Measurements from ENCODE around the gene KIRREL3.

DNA sequence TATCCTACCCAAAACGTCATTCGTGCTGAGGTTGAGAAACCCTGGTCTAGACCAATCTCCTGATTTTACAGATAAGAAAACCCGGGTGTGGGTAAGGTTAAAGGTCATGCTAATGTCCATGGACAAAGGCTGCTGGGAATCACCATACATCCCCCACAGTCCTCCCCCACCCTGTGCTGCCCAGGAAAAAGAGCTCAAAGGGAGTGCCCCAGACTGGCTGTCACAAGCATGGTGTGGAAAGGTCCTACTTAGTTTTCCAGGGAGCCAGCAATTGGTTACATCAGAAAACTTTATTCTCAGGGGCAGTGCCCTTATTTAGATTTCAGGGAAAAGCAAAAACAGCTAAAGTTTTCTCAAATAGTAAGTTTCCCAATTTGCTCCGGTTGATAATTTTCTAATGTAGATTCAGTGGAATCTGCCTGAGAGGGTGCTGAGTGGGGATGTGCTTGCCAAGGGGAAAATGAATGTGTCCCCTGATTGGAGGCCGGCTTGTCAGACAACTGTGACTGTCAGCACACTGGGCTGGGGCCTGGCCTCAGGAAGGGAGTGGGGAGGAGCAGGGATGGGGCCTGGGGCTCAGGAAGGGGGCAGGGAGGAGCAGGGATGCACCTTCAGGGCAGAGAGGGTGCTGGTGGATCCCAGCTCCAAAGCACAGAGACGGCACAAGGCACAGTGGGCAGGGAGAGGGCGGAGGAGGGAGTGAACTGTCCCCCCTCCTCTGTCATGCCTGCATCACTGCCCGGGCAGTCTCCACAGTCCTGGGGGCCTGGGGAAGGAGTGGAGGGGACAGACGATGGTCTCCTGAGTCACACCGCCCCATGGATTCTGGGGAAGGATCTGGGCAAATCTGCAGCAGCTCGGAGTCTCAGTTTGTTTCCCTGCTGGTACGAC is 263.6 kb downstream of the KIRREL3 start:
- TF ChIP-seq CC2D1A (IDR thresholded peaks at IDR 0.05) (no peak), JUN (IDR thresholded peaks at IDR 0.05; ENCODE audit: borderline replicate concordance, low read depth, low read length) (no peak), JUN (CRISPR knock-in tag; IDR thresholded peaks at IDR 0.05; ENCODE audit: borderline replicate concordance) (no peak), KAT7 (CRISPR knock-in tag; IDR thresholded peaks at IDR 0.05; ENCODE audit: borderline replicate concordance) (no peak), GABPA (tag; conservative IDR thresholded peaks at IDR 0.05; ENCODE audit: low read depth) (no peak), PYGO2 (tag; IDR thresholded peaks at IDR 0.05) (no peak), TCF7L2 (IDR thresholded peaks at IDR 0.05; ENCODE audit: low read depth, low read length) (no peak), NR2C1 (IDR thresholded peaks at IDR 0.05) (no peak), NR2C1 (tag; IDR thresholded peaks at IDR 0.05) (no peak)
- TF ChIP-seq, protein P1, sequence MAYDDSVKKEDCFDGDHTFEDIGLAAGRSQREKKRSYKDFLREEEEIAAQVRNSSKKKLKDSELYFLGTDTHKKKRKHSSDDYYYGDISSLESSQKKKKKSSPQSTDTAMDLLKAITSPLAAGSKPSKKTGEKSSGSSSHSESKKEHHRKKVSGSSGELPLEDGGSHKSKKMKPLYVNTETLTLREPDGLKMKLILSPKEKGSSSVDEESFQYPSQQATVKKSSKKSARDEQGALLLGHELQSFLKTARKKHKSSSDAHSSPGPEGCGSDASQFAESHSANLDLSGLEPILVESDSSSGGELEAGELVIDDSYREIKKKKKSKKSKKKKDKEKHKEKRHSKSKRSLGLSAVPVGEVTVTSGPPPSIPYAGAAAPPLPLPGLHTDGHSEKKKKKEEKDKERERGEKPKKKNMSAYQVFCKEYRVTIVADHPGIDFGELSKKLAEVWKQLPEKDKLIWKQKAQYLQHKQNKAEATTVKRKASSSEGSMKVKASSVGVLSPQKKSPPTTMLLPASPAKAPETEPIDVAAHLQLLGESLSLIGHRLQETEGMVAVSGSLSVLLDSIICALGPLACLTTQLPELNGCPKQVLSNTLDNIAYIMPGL (CRISPR knock-in tag; IDR thresholded peaks at IDR 0.05), result no peak

All from K562 (cell line).